ENCODE results near the gene SSH2.

DNA sequence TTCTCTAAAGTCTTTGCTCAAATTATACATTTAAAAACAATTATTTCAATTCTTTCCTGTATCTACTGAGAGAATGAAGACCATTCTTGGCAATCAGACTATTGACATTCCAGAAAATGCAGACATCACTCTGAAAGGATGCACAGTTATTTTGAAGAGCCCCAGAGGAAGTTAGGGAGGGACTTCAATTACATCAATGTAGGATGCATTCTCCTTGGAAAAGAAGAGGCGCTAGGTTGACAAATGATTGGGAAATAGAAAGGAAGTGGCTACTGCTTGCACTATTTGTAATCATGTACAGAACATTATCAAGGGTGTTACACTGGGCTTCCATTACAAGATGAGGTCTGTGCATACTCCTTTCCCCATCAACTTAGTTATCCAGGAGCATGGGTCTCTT is 74.3 kb downstream of the SSH2 start:
- TF ChIP-seq POLR2A (IDR thresholded peaks at IDR 0.05; ENCODE audit: low read length) (no peak), GATA1 (IDR thresholded peaks at IDR 0.05; ENCODE audit: low read depth, low read length) (no peak)
